ENCODE data around the gene ANO8. TPM values are rescaled to one million over a fixed set of nuclear protein-coding genes. Genes with fewer than 3 reads are reported as not detected.

Gene ANO8
- total RNA-seq, result 7.8 and 8.8 TPM in 2 replicates

GRCh38 chr19:17334414-17335409 is at the start of gene ANO8:
ANO8 (minus strand) TSS chr19:17334855; CDS start chr19:17334670, 185 bp downstream.

GRCh38 chr19:17376935-17377600 is 42.4 kb upstream of the ANO8 start, which contains the start of gene PLVAP:
PLVAP (minus strand) TSS chr19:17377342; CDS start chr19:17377288, 54 bp downstream.

GRCh38 chr19:17336872-17337674 is 2.4 kb upstream of the ANO8 start, which contains the start of gene GTPBP3:
GTPBP3 (plus strand) TSS chr19:17337553; CDS start chr19:17337612, 59 bp downstream.

GRCh38 chr19:17309198-17309964 is 25.3 kb downstream of the ANO8 start, which contains the start of gene DDA1:
DDA1 (plus strand) TSS chr19:17309563; CDS start chr19:17309655, 92 bp downstream.

GRCh38 chr19:17305517-17306284 is 29.0 kb downstream of the ANO8 start, which contains the start of gene MRPL34:
MRPL34 (plus strand) TSS chr19:17305872; CDS start chr19:17305893, 21 bp downstream.

GRCh38 chr19:17303167-17303939 is 31.3 kb downstream of the ANO8 start, which contains the start of gene ABHD8:
ABHD8 (minus strand) TSS chr19:17303425; CDS start chr19:17301616, 1,809 bp downstream.

GRCh38 chr19:17281391-17282304 is 53.0 kb downstream of the ANO8 start, which contains the start of gene ANKLE1:
ANKLE1 (plus strand) TSS chr19:17281901; CDS start chr19:17281921, 20 bp downstream.

Other genes with a start within 250 kb of the ANO8 start
- gene USE1, start 119.5 kb downstream of the ANO8 start, total RNA-seq, result 14.5 and 17.8 TPM in 2 replicates
- 2.7 and 5.0 TPM in 2 replicates for gene OCEL1, start 108.6 kb downstream of the ANO8 start, total RNA-seq
- 41.2 and 59.3 TPM in 2 replicates for gene NR2F6, start 88.9 kb downstream of the ANO8 start, total RNA-seq
- gene USHBP1, start 70.1 kb downstream of the ANO8 start, total RNA-seq, result 0.07 TPM in 1 of 2 replicates, not detected in the other
- 61.7 and 68.7 TPM in 2 replicates for gene BABAM1, start 67.4 kb downstream of the ANO8 start, total RNA-seq
- 0.40 and 0.52 TPM in 2 replicates for gene ANKLE1, start 53.0 kb downstream of the ANO8 start, total RNA-seq
- gene ABHD8, start 31.4 kb downstream of the ANO8 start, total RNA-seq, result 13.8 and 14.9 TPM in 2 replicates
- 31.6 and 31.7 TPM in 2 replicates for gene MRPL34, start 29.0 kb downstream of the ANO8 start, total RNA-seq
- 29.8 and 36.2 TPM in 2 replicates for gene DDA1, start 25.3 kb downstream of the ANO8 start, total RNA-seq
- gene GTPBP3, start 2.7 kb upstream of the ANO8 start, total RNA-seq, result 12.6 and 19.0 TPM in 2 replicates
- 0.20 and 0.33 TPM in 2 replicates for gene PLVAP, start 42.5 kb upstream of the ANO8 start, total RNA-seq
- 0.26 TPM in 1 of 2 replicates, not detected in the other for gene CCDC194, start 59.3 kb upstream of the ANO8 start, total RNA-seq
- gene BST2, start 70.8 kb upstream of the ANO8 start, total RNA-seq, result 7.3 and 63.1 TPM in 2 replicates
- gene MVB12A, start 85.2 kb upstream of the ANO8 start, total RNA-seq, result 30.5 and 36.6 TPM in 2 replicates
- 0.20 and 0.23 TPM in 2 replicates for gene TMEM221, start 113.8 kb upstream of the ANO8 start, total RNA-seq
- not detected in 2 replicates for gene NXNL1, start 126.1 kb upstream of the ANO8 start, total RNA-seq
- gene SLC27A1, start 135.7 kb upstream of the ANO8 start, total RNA-seq, result 36.1 and 44.5 TPM in 2 replicates
- gene PGLS, start 176.8 kb upstream of the ANO8 start, total RNA-seq, result 48.4 and 65.4 TPM in 2 replicates
- 123 and 160 TPM in 2 replicates for gene COLGALT1, start 220.8 kb upstream of the ANO8 start, total RNA-seq

Measured in smooth muscle cell of the pulmonary artery (primary cell).